ENCODE data around the gene POLA2. TPM values are rescaled to one million over a fixed set of nuclear protein-coding genes. Genes with fewer than 3 reads are reported as not detected.

POLA2 gene
- total RNA-seq, 1 experiment from 2014 or later: 39.0 TPM

- Histone ChIP-seq H3K4me3 (ENCODE audit: low read depth in 2 of 2, low read length in 2 of 2) (no peak overlapping the region), H3K36me3 (ENCODE audit: control insufficient read depth, insufficient read depth, low read length) (no peaks in the 10 kb centered on the region), H3K9me3 (ENCODE audit: control insufficient read depth, insufficient read depth, low read depth, low read length) (no peaks in the 10 kb centered on the region), H3K4me1 (ENCODE audit: control insufficient read depth, insufficient read depth, low read length) (peaks cover 21% of the 10 kb centered on the region), H3K27ac (ENCODE audit: low read length) (no peak overlapping the region), H3K27me3 (ENCODE audit: control insufficient read depth, insufficient read depth, low read length) (no peaks in the 10 kb centered on the region)
- BruUV-seq (replicated peaks): no TSS peak
- in situ Hi-C loops (cut with HindIII; ENCODE audit: low pct_unique_long_range_greater_than_20kb, low sequenced_read_pairs) (no loop called here), intact Hi-C loops (cut with micrococcal nuclease; ENCODE audit: unreplicated experiment) (no loop called here)
- no peak for DNase-seq (ENCODE audit: low read depth, low spot score)
- TF ChIP-seq, protein P1, sequence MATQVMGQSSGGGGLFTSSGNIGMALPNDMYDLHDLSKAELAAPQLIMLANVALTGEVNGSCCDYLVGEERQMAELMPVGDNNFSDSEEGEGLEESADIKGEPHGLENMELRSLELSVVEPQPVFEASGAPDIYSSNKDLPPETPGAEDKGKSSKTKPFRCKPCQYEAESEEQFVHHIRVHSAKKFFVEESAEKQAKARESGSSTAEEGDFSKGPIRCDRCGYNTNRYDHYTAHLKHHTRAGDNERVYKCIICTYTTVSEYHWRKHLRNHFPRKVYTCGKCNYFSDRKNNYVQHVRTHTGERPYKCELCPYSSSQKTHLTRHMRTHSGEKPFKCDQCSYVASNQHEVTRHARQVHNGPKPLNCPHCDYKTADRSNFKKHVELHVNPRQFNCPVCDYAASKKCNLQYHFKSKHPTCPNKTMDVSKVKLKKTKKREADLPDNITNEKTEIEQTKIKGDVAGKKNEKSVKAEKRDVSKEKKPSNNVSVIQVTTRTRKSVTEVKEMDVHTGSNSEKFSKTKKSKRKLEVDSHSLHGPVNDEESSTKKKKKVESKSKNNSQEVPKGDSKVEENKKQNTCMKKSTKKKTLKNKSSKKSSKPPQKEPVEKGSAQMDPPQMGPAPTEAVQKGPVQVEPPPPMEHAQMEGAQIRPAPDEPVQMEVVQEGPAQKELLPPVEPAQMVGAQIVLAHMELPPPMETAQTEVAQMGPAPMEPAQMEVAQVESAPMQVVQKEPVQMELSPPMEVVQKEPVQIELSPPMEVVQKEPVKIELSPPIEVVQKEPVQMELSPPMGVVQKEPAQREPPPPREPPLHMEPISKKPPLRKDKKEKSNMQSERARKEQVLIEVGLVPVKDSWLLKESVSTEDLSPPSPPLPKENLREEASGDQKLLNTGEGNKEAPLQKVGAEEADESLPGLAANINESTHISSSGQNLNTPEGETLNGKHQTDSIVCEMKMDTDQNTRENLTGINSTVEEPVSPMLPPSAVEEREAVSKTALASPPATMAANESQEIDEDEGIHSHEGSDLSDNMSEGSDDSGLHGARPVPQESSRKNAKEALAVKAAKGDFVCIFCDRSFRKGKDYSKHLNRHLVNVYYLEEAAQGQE (IDR thresholded peaks at IDR 0.05; ENCODE audit: insufficient read depth in 1 of 2, low read depth in 2 of 2, low read length in 1 of 2): no peak
- TF ChIP-seq SIN3A (IDR thresholded peaks at IDR 0.05; ENCODE audit: borderline replicate concordance, insufficient read depth, low read depth, low read length) (no peak), TCF7L2 (IDR thresholded peaks at IDR 0.05; ENCODE audit: low read depth, low read length) (no peak), POLR2AphosphoS5 (IDR thresholded peaks at IDR 0.05; ENCODE audit: low read depth, low read length) (no peak)
- TF ChIP-seq, protein P2, sequence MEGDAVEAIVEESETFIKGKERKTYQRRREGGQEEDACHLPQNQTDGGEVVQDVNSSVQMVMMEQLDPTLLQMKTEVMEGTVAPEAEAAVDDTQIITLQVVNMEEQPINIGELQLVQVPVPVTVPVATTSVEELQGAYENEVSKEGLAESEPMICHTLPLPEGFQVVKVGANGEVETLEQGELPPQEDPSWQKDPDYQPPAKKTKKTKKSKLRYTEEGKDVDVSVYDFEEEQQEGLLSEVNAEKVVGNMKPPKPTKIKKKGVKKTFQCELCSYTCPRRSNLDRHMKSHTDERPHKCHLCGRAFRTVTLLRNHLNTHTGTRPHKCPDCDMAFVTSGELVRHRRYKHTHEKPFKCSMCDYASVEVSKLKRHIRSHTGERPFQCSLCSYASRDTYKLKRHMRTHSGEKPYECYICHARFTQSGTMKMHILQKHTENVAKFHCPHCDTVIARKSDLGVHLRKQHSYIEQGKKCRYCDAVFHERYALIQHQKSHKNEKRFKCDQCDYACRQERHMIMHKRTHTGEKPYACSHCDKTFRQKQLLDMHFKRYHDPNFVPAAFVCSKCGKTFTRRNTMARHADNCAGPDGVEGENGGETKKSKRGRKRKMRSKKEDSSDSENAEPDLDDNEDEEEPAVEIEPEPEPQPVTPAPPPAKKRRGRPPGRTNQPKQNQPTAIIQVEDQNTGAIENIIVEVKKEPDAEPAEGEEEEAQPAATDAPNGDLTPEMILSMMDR (IDR thresholded peaks at IDR 0.05): no peak
- ChIA-PET POLR2A (interaction anchor here (0.7 kb wide), 1 partner anchor 65 kb away, joined by 3 read pairs; no protein-coding TSS in a partner anchor), CTCF (no interaction called here)
- no peak for ATAC-seq
Measured at GRCh38 chr11:65258988-65259387, 2.8 kb upstream of the POLA2 start.

GRCh38 chr11:65260302-65260701 lies 1.5 kb upstream of the POLA2 start:
- CTCF ChIA-PET: no interaction called here
- BruUV-seq (replicated peaks): no TSS peak
- no peak for ATAC-seq
- POLR2A ChIA-PET: no interaction called here
- no peaks in the 10 kb centered on the region for H3K36me3 ChIP-seq (ENCODE audit: control insufficient read depth, insufficient read depth, low read length)
- H3K4me3 ChIP-seq (ENCODE audit: low read depth in 2 of 2, low read length in 2 of 2): no peak overlapping the region
- no peak for DNase-seq (ENCODE audit: low read depth, low spot score)
- in situ Hi-C loops (cut with HindIII; ENCODE audit: low pct_unique_long_range_greater_than_20kb, low sequenced_read_pairs): no loop called here
- TF ChIP-seq TCF7L2 (IDR thresholded peaks at IDR 0.05; ENCODE audit: low read depth, low read length) (no peak), POLR2AphosphoS5 (IDR thresholded peaks at IDR 0.05; ENCODE audit: low read depth, low read length) (no peak), SIN3A (IDR thresholded peaks at IDR 0.05; ENCODE audit: borderline replicate concordance, insufficient read depth, low read depth, low read length) (no peak)
- TF ChIP-seq, protein P2 (IDR thresholded peaks at IDR 0.05): no peak
- TF ChIP-seq, protein P1 (IDR thresholded peaks at IDR 0.05; ENCODE audit: insufficient read depth in 1 of 2, low read depth in 2 of 2, low read length in 1 of 2): no peak
- intact Hi-C loops (cut with micrococcal nuclease; ENCODE audit: unreplicated experiment): no loop called here
- H3K27ac ChIP-seq (ENCODE audit: low read length): 0 out of 2 replicates have a peak overlapping the region, but pooled peaks have one; percentile 99
- H3K4me1 ChIP-seq (ENCODE audit: control insufficient read depth, insufficient read depth, low read length): peaks cover 21% of the 10 kb centered on the region
- H3K27me3 ChIP-seq (ENCODE audit: control insufficient read depth, insufficient read depth, low read length): no peaks in the 10 kb centered on the region
- no peaks in the 10 kb centered on the region for H3K9me3 ChIP-seq (ENCODE audit: control insufficient read depth, insufficient read depth, low read depth, low read length)

All from Panc1 (cell line).